Measurements from ENCODE around the gene ERCC2. TPM values are rescaled to one million over a fixed set of nuclear protein-coding genes. Genes with fewer than 3 reads are reported as not detected.

The ERCC2 gene
- total RNA-seq, 1 experiment from 2014 or later = 59.2 TPM

DNA sequence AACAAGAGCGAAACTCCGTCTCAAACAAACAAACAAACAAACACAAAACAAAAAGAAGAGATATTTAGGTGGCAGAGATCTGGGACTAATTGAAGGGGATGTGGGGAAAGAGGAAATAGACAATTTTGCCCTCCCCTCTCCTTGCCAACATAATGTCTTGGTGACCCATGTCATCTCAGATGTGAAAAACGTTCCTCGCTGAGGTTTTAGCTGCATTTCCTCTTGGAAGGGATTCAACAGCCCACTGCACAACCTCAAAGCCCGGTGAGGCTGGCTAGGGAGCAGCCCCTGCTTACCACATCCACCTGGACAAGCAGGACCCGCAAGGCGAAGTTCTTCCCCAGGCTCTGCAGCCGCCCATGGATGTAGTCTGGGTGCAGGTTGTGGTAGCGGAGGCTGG is 48.4 kb upstream of the ERCC2 start:
- H3K4me3 ChIP-seq (ENCODE audit: low read depth, low read length, poor library complexity, severe bottlenecking) = no peak overlapping the region
- TF ChIP-seq EZH2 (IDR thresholded peaks at IDR 0.05; ENCODE audit: borderline replicate concordance, low read depth, low read length, poor library complexity, severe bottlenecking) = no peak
- TF ChIP-seq, protein P1, sequence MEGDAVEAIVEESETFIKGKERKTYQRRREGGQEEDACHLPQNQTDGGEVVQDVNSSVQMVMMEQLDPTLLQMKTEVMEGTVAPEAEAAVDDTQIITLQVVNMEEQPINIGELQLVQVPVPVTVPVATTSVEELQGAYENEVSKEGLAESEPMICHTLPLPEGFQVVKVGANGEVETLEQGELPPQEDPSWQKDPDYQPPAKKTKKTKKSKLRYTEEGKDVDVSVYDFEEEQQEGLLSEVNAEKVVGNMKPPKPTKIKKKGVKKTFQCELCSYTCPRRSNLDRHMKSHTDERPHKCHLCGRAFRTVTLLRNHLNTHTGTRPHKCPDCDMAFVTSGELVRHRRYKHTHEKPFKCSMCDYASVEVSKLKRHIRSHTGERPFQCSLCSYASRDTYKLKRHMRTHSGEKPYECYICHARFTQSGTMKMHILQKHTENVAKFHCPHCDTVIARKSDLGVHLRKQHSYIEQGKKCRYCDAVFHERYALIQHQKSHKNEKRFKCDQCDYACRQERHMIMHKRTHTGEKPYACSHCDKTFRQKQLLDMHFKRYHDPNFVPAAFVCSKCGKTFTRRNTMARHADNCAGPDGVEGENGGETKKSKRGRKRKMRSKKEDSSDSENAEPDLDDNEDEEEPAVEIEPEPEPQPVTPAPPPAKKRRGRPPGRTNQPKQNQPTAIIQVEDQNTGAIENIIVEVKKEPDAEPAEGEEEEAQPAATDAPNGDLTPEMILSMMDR (conservative IDR thresholded peaks at IDR 0.05; ENCODE audit: low read depth, low read length) = no peak
- no peaks in the 10 kb centered on the region for H3K27me3 ChIP-seq (replicated peaks; ENCODE audit: insufficient read depth, low read depth, low read length, poor library complexity)
- ChIA-PET POLR2A (ENCODE audit: low non-redundant PET) (no interaction called here), CTCF (no interaction called here)
- peaks cover 7% of the 10 kb centered on the region for H3K4me1 ChIP-seq (ENCODE audit: insufficient read depth, low read length, poor library complexity, severe bottlenecking)
- no peak for DNase-seq (ENCODE audit: low spot score)
- H3K9me3 ChIP-seq (ENCODE audit: low read depth, low read length, poor library complexity, severe bottlenecking) = no peaks in the 10 kb centered on the region
- no TSS peak for BruUV-seq (replicated peaks)
- intact Hi-C loops (cut with micrococcal nuclease; ENCODE audit: unreplicated experiment) = no loop called here
- no peak overlapping the region for H3K27ac ChIP-seq (ENCODE audit: low read depth, low read length, poor library complexity, severe bottlenecking)
- peaks cover 48% of the 10 kb centered on the region for H3K36me3 ChIP-seq (ENCODE audit: insufficient read depth, low read length, poor library complexity, severe bottlenecking)

- POLR2A ChIA-PET (ENCODE audit: low non-redundant PET) = interaction anchor here (0.6 kb wide), 1 partner anchor 186 kb away, joined by 7 read pairs; no protein-coding TSS in a partner anchor
- H3K27ac ChIP-seq (ENCODE audit: low read depth, low read length, poor library complexity, severe bottlenecking) = no peak overlapping the region
- peaks cover 61% of the 10 kb centered on the region for H3K36me3 ChIP-seq (ENCODE audit: insufficient read depth, low read length, poor library complexity, severe bottlenecking)
- TF ChIP-seq EZH2 (IDR thresholded peaks at IDR 0.05; ENCODE audit: borderline replicate concordance, low read depth, low read length, poor library complexity, severe bottlenecking) = no peak
- TF ChIP-seq, protein P1 (conservative IDR thresholded peaks at IDR 0.05; ENCODE audit: low read depth, low read length) = no peak
- no peak for DNase-seq (ENCODE audit: low spot score)
- intact Hi-C loops (cut with micrococcal nuclease; ENCODE audit: unreplicated experiment) = no loop called here
- H3K9me3 ChIP-seq (ENCODE audit: low read depth, low read length, poor library complexity, severe bottlenecking) = no peaks in the 10 kb centered on the region
- CTCF ChIA-PET = no interaction called here
- no peaks in the 10 kb centered on the region for H3K4me1 ChIP-seq (ENCODE audit: insufficient read depth, low read length, poor library complexity, severe bottlenecking)
- no peaks in the 10 kb centered on the region for H3K27me3 ChIP-seq (replicated peaks; ENCODE audit: insufficient read depth, low read depth, low read length, poor library complexity)
- no TSS peak for BruUV-seq (replicated peaks)
- H3K4me3 ChIP-seq (ENCODE audit: low read depth, low read length, poor library complexity, severe bottlenecking) = no peak overlapping the region
Observed at GRCh38 chr19:45417151-45417550, 46.8 kb upstream of the ERCC2 start.

DNA sequence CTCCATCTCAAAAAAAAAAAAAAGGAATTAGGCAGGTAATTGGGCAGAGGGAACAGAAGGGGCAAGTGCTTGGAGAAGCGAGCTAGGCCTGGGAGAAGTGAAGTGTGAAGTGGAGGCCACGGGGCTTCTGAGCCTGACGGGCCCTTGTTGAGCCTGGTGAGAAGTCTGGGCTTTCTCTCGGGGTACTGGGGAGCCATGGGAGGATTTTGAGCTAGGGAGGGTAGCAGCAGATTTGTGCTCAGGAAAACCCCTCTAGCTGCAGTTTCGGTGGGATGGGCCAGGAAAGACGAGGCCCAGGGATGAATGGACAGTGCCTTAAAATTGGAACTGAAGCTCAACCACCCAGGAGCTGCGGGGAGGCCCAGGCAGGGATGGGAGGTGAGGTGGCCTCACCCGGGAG is 44.1 kb upstream of the ERCC2 start:
- CTCF ChIA-PET = no interaction called here

More for the DNA sequence above, 44.1 kb upstream of the ERCC2 start:
- H3K27me3 ChIP-seq (replicated peaks; ENCODE audit: insufficient read depth, low read depth, low read length, poor library complexity) = no peaks in the 10 kb centered on the region
- no peak overlapping the region for H3K4me3 ChIP-seq (ENCODE audit: low read depth, low read length, poor library complexity, severe bottlenecking)
- POLR2A ChIA-PET (ENCODE audit: low non-redundant PET) = no interaction called here
- no peaks in the 10 kb centered on the region for H3K4me1 ChIP-seq (ENCODE audit: insufficient read depth, low read length, poor library complexity, severe bottlenecking)
- H3K27ac ChIP-seq (ENCODE audit: low read depth, low read length, poor library complexity, severe bottlenecking) = no peak overlapping the region
- H3K36me3 ChIP-seq (ENCODE audit: insufficient read depth, low read length, poor library complexity, severe bottlenecking) = peaks cover 47% of the 10 kb centered on the region
- intact Hi-C loops (cut with micrococcal nuclease; ENCODE audit: unreplicated experiment) = no loop called here
- DNase-seq (ENCODE audit: low spot score) = no peak
- no peaks in the 10 kb centered on the region for H3K9me3 ChIP-seq (ENCODE audit: low read depth, low read length, poor library complexity, severe bottlenecking)
- TF ChIP-seq EZH2 (IDR thresholded peaks at IDR 0.05; ENCODE audit: borderline replicate concordance, low read depth, low read length, poor library complexity, severe bottlenecking) = no peak
- TF ChIP-seq, protein P1 (conservative IDR thresholded peaks at IDR 0.05; ENCODE audit: low read depth, low read length) = no peak
- no TSS peak for BruUV-seq (replicated peaks)

Data from A673 (cell line).